ENCODE measurements around the gene LRPAP1.

Gene LRPAP1

DNA sequence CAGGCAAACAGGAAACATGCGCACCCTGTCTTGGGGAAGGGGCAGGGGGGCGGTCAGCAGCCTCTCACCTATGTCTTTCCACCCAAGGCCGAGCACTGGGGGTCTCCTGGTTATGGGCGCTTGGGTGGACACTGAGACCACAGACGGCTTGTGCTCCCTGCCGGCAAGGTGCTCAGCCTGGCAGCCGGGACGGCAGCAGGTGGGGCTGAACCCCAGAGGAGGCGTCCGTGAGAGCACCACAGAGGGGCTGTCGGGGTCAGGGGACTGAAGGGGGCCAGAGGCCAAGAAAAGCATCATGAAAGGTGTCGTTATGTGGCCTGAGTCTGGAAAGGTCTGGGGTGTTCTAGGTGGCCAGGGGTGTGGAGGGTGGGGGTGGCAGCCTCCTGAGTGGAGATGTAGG lies 49.5 kb downstream of the LRPAP1 start:
- Histone ChIP-seq H3K4me3 (ENCODE audit: low read length in 2 of 2) (no peak overlapping the region), H3K9me3 (ENCODE audit: control insufficient read depth in 2 of 2, low read length in 2 of 2) (no peaks in the 10 kb centered on the region), H3K27me3 (ENCODE audit: control insufficient read depth in 1 of 2, insufficient read depth in 2 of 2, low read length in 2 of 2) (peaks cover 4 to 5% of the 10 kb centered on the region in 2 donors), H3K27ac (ENCODE audit: low read length) (no peak overlapping the region), H3K36me3 (ENCODE audit: control insufficient read depth in 2 of 2, insufficient read depth in 2 of 2, low read length in 2 of 2) (no peaks in the 10 kb centered on the region), H3K9ac (ENCODE audit: low read length in 2 of 2) (no peak overlapping the region), H3K4me1 (ENCODE audit: control insufficient read depth, insufficient read depth, low read length) (peaks cover 19% of the 10 kb centered on the region)

DNA sequence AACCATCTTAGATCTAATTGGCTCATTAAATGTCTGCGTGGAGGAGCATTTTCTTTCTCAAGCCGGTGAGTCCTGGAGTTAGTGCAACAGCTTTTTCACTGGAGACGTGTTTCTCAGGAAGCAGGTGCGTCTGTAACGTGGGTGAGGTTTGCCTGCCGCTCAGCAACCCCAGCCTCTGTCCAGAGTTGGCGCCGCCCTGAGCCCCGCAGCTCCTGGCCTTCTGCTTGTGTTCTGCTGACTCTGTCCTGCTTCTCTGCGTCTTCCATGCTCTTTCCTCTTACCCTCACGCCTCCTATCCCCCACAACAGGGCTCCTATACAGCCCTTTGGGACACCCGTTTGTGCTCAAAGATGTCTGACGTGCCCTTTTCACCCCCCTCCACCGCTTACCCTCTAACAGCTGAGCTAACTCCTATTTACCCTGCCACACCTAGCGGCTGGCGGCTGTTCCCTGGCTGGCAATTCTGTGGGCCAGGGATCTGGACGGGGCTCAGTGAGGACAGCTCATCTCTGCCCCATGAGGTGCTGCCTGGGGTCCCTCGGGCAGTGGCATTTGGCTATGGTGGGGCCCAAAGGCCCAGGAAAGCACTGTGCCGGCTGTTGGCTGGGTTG lies 50.3 kb downstream of the LRPAP1 start:
- Histone ChIP-seq H3K27me3 (ENCODE audit: control insufficient read depth in 1 of 2, insufficient read depth in 2 of 2, low read length in 2 of 2) (peaks cover 4 to 5% of the 10 kb centered on the region in 2 donors), H3K27ac (ENCODE audit: low read length) (no peak overlapping the region), H3K36me3 (ENCODE audit: control insufficient read depth in 2 of 2, insufficient read depth in 2 of 2, low read length in 2 of 2) (no peaks in the 10 kb centered on the region), H3K9me3 (ENCODE audit: control insufficient read depth in 2 of 2, low read length in 2 of 2) (no peaks in the 10 kb centered on the region), H3K4me3 (ENCODE audit: low read length in 2 of 2) (no peak overlapping the region), H3K4me1 (ENCODE audit: control insufficient read depth, insufficient read depth, low read length) (peaks cover 19% of the 10 kb centered on the region), H3K9ac (ENCODE audit: low read length in 2 of 2) (no peak overlapping the region)

DNA sequence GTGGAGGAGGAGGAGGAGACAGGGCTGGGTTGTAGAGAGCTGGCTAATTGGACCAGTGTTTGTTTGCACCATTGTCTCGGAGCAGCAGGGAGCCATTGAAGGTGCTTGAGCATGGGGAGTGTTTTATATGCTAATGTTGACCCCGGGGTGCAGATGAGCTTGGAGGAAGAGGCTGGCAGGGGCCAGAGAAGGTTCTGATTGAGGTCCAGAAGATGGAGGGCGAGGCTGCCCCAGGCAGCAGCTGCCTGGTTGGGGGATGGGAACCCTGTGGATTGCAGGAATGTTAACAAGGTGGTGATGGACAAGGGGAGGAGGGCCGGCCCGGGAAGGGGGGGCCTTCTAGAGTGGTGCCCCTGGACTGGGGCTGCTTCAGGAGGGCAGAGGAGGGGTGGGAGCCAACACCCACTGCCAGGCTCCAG lies 51.1 kb downstream of the LRPAP1 start:
- Histone ChIP-seq H3K36me3 (ENCODE audit: control insufficient read depth in 2 of 2, insufficient read depth in 2 of 2, low read length in 2 of 2) (no peaks in the 10 kb centered on the region), H3K27me3 (ENCODE audit: control insufficient read depth in 1 of 2, insufficient read depth in 2 of 2, low read length in 2 of 2) (peaks cover 4 to 5% of the 10 kb centered on the region in 2 donors), H3K4me3 (ENCODE audit: low read length in 2 of 2) (no peak overlapping the region), H3K9ac (ENCODE audit: low read length in 2 of 2) (no peak overlapping the region), H3K27ac (ENCODE audit: low read length) (no peak overlapping the region), H3K9me3 (ENCODE audit: control insufficient read depth in 2 of 2, low read length in 2 of 2) (no peaks in the 10 kb centered on the region), H3K4me1 (ENCODE audit: control insufficient read depth, insufficient read depth, low read length) (peaks cover 19% of the 10 kb centered on the region)

DNA sequence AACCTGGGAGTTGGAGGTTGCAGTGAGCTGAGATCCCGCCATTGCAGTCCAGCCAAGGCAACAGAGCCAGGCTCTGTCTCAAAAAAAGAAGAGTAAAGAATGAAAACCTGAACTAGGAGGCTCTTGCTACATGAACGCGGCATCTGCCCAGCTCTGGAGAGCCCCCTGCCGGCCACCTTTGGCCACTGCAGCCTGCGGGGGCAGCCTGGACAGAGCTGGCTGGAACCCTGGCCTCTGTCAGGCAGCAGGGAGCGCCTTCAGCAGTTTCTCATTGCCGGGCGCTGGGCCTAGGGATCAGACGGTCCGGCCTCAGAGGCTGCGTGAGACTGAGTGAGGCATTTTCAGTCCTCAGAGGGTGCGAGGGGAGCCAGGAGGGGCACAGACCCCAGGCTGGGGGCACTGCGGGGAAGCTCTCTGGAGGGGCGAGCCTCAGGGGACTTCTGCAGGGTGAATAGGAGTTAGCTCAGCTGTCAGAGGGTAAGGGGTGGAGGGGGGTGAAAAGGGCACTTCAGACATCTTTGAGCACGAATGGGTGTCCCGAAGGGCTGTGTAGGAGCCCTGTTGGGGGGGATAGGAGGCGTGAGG lies 51.6 kb downstream of the LRPAP1 start:
- Histone ChIP-seq H3K9ac (ENCODE audit: low read length in 2 of 2) (no peak overlapping the region), H3K27ac (ENCODE audit: low read length) (no peak overlapping the region), H3K9me3 (ENCODE audit: control insufficient read depth in 2 of 2, low read length in 2 of 2) (no peaks in the 10 kb centered on the region), H3K36me3 (ENCODE audit: control insufficient read depth in 2 of 2, insufficient read depth in 2 of 2, low read length in 2 of 2) (no peaks in the 10 kb centered on the region), H3K4me1 (ENCODE audit: control insufficient read depth, insufficient read depth, low read length) (peaks cover 19% of the 10 kb centered on the region), H3K27me3 (ENCODE audit: control insufficient read depth in 1 of 2, insufficient read depth in 2 of 2, low read length in 2 of 2) (peaks cover 4 to 5% of the 10 kb centered on the region in 2 donors), H3K4me3 (ENCODE audit: low read length in 2 of 2) (no peak overlapping the region)

DNA sequence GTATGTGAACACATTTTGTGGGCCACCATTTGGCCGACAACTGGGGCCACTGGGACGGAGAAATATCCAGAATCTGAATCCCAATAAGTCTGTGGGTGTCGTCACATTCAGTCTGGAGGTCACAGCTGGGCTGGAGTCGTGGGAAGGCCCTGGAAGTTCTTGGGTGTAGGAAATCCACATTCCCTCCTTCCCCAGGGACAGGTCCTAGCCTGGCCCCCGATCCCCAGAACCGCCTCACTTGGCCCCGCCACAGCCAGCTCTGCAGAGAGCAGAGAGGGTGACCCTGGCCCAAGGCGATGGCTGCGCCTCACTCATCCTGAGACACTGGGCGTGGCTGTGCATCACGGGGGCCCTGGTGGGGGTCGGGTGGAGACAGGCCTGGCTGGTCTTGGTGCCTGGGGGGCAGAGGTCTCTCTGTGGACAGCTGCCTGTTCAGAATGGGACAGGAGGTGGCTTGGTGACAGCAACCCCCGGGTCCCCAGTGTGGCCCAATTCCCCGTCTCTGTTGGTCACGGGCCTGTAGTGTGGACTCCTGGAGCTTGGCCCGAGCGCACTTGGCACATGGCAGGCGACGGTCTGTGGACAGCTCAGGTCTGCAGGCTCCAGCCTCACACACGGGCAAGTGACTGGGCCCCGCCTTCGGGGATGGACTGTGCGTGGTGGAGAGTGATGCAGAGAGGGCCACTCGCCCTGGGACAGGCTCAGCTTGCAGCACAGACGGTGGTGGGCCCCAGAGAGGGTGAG lies 52.7 kb downstream of the LRPAP1 start:
- Histone ChIP-seq H3K4me1 (ENCODE audit: control insufficient read depth, insufficient read depth, low read length) (peaks cover 17% of the 10 kb centered on the region), H3K4me3 (ENCODE audit: low read length in 2 of 2) (no peak overlapping the region), H3K27ac (ENCODE audit: low read length) (no peak overlapping the region), H3K36me3 (ENCODE audit: control insufficient read depth in 2 of 2, insufficient read depth in 2 of 2, low read length in 2 of 2) (no peaks in the 10 kb centered on the region), H3K27me3 (ENCODE audit: control insufficient read depth in 1 of 2, insufficient read depth in 2 of 2, low read length in 2 of 2) (peaks cover 0 to 2% of the 10 kb centered on the region in 2 donors), H3K9me3 (ENCODE audit: control insufficient read depth in 2 of 2, low read length in 2 of 2) (no peaks in the 10 kb centered on the region), H3K9ac (ENCODE audit: low read length in 2 of 2) (no peak overlapping the region)

DNA sequence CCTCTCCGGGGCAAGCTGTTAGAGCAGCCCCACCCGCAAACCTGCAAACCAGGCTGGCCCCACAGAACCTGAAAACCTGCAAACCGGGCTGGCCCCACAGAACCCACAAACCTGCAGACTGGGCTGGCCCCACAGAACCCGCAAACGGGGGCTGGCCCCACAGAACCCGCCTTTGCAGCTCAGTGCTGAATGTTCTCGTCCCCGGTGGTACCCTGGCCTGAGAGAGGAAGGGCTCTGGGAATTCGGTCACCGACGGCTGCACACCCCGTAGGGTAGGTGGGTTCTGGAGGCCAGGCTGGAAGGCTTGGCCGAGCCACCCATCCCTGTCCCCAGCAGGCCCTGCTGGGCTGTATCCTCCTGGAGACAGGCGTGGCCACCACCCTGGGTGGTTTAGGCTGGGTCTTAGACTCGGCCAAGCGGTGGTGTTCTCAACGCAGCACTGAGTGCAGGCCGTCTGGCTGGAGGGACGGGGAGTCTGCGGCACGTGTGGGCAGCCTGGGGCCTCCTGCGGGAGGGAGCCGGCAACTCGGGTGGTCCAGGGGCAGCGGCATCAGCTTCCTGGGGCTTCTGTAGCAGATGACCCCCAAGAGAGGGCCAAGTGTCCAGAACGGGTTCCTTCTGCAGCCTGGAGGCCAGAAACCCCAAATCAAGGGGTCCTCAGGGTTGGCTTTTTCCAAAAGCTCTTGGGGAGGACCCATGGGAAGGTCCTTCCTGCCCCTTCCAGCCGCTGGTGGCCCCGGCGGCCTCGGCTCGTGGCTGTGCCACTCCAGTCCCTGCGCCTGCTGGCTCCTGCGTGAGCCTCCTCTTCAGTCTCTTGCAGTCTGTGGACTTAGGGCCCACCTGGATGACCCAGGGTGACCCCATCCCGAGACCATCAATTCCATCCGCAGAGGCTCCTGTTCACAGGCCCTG lies 53.5 kb downstream of the LRPAP1 start:
- peaks cover 11% of the 10 kb centered on the region for H3K4me1 ChIP-seq (ENCODE audit: control insufficient read depth, insufficient read depth, low read length)
- H3K27ac ChIP-seq (ENCODE audit: low read length), result no peak overlapping the region
- H3K9ac ChIP-seq (ENCODE audit: low read length in 2 of 2), result no peak overlapping the region
- no peaks in the 10 kb centered on the region for H3K36me3 ChIP-seq (ENCODE audit: control insufficient read depth in 2 of 2, insufficient read depth in 2 of 2, low read length in 2 of 2)
- peaks cover 0 to 3% of the 10 kb centered on the region in 2 donors for H3K27me3 ChIP-seq (ENCODE audit: control insufficient read depth in 1 of 2, insufficient read depth in 2 of 2, low read length in 2 of 2)
- no peaks in the 10 kb centered on the region for H3K9me3 ChIP-seq (ENCODE audit: control insufficient read depth in 2 of 2, low read length in 2 of 2)
- H3K4me3 ChIP-seq (ENCODE audit: low read length in 2 of 2), result no peak overlapping the region

DNA sequence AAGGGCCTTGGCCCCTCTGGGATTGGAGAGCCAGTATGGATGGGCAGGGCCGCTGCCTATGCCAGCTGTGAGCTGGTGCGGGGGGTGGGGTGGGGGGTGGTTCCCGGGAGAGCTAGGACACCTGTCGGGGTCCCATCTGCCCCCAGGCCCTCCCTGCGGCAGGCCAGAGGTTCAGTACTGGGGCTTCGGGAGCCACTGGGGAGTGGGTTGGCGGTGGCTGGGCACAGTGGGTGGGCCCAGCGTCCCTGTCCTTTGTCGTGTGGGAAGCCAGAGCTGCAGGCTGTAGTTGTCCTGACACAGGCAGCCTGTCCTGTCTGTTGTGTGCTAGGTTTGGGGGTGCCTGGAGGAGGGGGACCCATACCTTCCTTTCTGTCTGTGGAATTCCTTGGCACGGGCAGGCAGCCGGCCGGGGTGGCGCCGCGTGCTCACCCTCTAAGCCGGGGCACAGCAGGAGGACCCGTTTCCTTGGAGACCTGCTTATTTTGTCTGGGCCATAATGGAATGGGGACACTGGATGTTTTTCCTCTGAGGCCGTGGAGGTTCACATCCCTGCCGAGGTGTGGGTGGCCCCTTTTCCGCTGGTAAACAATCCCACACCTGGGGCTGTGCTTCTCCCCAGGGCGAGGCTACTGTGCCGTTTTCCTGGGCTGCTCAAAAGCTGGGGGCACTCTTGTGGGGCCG lies 54.3 kb downstream of the LRPAP1 start:
- Histone ChIP-seq H3K27ac (ENCODE audit: low read length) (no peak overlapping the region), H3K9me3 (ENCODE audit: control insufficient read depth in 2 of 2, low read length in 2 of 2) (no peaks in the 10 kb centered on the region), H3K27me3 (ENCODE audit: control insufficient read depth in 1 of 2, insufficient read depth in 2 of 2, low read length in 2 of 2) (peaks cover 0 to 3% of the 10 kb centered on the region in 2 donors), H3K9ac (ENCODE audit: low read length in 2 of 2) (no peak overlapping the region), H3K36me3 (ENCODE audit: control insufficient read depth in 2 of 2, insufficient read depth in 2 of 2, low read length in 2 of 2) (no peaks in the 10 kb centered on the region), H3K4me3 (ENCODE audit: low read length in 2 of 2) (no peak overlapping the region), H3K4me1 (ENCODE audit: control insufficient read depth, insufficient read depth, low read length) (peaks cover 6% of the 10 kb centered on the region)

DNA sequence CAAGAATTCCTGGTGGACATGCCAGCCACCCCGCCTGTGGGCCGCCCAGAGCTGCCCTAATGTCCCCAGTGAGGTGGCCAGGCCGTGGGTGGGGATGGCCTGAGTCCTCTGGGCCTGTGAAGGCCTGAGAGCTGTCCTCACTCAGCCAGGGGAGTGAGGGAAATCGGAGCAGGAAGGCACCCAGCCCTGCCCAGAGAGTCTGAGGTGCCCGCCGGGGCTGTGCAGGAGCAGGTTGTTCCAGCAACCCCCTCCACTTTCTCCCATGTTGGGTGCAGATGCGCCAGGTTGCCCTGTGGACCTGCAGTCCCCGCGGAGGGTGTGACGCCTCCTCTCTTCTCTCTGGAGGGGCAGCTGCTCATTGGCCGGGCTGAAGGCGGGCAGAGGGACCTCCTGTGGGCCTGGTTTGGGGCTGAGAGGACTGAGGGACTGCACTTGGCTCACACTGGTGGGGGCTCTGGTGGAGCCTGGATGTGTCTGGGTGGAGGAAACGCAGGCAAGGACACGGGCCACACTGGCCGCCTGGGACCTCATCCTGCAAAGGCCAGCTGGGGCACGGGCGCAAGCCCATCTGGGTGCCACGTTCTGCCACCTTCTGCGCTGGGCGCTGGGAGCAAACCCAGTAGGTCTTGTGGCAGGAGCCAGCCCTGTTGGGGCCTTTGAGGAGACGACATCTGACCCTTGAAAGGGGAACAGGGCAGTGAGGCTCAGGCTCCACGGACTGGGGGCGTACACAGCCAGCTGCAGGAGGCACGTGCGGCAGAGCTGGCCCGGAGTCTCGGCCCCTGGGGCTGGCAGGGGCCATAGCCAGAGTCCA lies 55.1 kb downstream of the LRPAP1 start:
- no peak overlapping the region for H3K9ac ChIP-seq (ENCODE audit: low read length in 2 of 2)
- H3K27me3 ChIP-seq (ENCODE audit: control insufficient read depth in 1 of 2, insufficient read depth in 2 of 2, low read length in 2 of 2), result peaks cover 3% of the 10 kb centered on the region in 2 donors
- no peak overlapping the region for H3K27ac ChIP-seq (ENCODE audit: low read length)
- H3K36me3 ChIP-seq (ENCODE audit: control insufficient read depth in 2 of 2, insufficient read depth in 2 of 2, low read length in 2 of 2), result no peaks in the 10 kb centered on the region
- H3K4me3 ChIP-seq (ENCODE audit: low read length in 2 of 2), result no peak overlapping the region
- peaks cover 6% of the 10 kb centered on the region for H3K4me1 ChIP-seq (ENCODE audit: control insufficient read depth, insufficient read depth, low read length)
- H3K9me3 ChIP-seq (ENCODE audit: control insufficient read depth in 2 of 2, low read length in 2 of 2), result no peaks in the 10 kb centered on the region

DNA sequence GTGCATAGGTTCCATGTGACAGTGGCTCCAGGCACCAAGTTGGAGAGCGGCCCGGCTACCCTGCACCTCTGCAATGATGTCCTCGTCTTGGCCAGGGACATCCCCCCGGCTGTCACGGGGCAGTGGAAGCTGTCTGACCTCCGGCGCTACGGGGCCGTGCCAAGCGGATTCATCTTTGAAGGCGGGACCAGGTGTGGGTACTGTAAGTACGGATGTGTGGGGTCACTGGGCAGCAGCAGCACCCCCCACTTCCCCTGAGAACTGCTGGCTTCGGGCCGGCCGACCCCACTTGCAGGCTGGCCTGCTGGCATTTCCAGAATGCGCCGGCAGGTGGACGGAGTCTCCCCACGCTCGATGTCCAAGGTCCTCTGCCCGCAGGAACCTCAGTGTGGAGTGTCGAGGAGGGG lies 55.9 kb downstream of the LRPAP1 start:
- Histone ChIP-seq H3K9ac (ENCODE audit: low read length in 2 of 2) (no peak overlapping the region), H3K4me3 (ENCODE audit: low read length in 2 of 2) (no peak overlapping the region), H3K27ac (ENCODE audit: low read length) (no peak overlapping the region), H3K4me1 (ENCODE audit: control insufficient read depth, insufficient read depth, low read length) (peaks cover 6% of the 10 kb centered on the region), H3K36me3 (ENCODE audit: control insufficient read depth in 2 of 2, insufficient read depth in 2 of 2, low read length in 2 of 2) (no peaks in the 10 kb centered on the region), H3K27me3 (ENCODE audit: control insufficient read depth in 1 of 2, insufficient read depth in 2 of 2, low read length in 2 of 2) (peaks cover 3% of the 10 kb centered on the region in 2 donors), H3K9me3 (ENCODE audit: control insufficient read depth in 2 of 2, low read length in 2 of 2) (no peaks in the 10 kb centered on the region)

Measured in stomach smooth muscle (tissue), 2 donors.